NCI-H2171 (cell line): ENCODE results near the gene ANKS1B.
"Not testable (repeated sequence)": the region's sequence is repeated elsewhere in the genome, so short reads cannot be mapped to it uniquely, and the experiment has no call there.

ENCODE experiments used
- DNase-seq: peaks from one replicate; lab custom pipeline; 2025; lab: John Stamatoyannopoulos, UW

Gene ANKS1B

GRCh38 chr12:99056186-99056585 is 928.5 kb downstream of the ANKS1B start:
- no peak for DNase-seq

DNA sequence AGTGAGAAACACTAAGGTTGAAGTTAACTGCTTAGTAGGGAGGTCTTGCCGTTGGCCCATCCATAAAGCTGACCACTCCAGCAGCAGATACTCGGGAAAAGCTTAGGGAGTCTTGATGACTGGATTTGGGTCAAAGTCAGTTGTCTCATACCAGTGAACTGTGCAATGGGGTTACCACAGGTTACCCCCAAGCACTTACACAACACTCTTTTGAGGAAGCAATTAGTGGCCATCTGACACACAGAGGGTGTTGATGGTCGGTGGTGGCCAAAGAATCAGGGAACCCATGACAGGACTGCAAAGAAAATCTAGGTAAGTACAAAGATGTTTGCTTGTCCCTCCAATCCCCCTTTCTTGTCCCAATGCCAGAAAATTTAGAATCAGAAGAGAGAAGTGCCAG is 929.4 kb downstream of the ANKS1B start:
- no peak for DNase-seq

GRCh38 chr12:99054601-99055128 is 930.1 kb downstream of the ANKS1B start:
- no peak for DNase-seq

- DNase-seq, result no peak
Observed at GRCh38 chr12:99053616-99054362, 930.9 kb downstream of the ANKS1B start.

DNA sequence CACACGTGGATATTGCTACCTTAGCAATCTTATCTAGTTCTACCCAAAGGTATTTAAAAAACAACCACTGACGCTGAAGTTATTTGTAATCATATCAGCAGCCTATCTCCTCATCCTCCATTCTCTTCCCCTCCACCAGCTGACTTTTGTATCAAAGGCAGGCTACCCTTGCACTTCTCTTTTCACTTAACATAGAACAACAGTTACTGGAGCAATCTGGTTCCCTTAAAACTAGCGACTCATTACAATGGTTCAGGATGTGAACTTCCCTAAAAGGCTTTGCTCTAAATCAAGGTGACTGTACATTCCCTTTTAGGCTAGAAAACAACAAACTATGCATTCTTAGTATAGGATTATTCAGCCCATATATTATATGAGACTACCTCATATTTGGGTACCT is 935.0 kb downstream of the ANKS1B start:
- no peak for DNase-seq

- DNase-seq, result no peak
Observed at GRCh38 chr12:99045158-99045557, 939.6 kb downstream of the ANKS1B start.

GRCh38 chr12:99043319-99043914 is 941.3 kb downstream of the ANKS1B start:
- peak; percentile 23 for DNase-seq

- DNase-seq, result no peak
Observed at GRCh38 chr12:99042226-99042625, 942.5 kb downstream of the ANKS1B start.

- DNase-seq, result no peak
Observed at GRCh38 chr12:99039367-99040120, 945.2 kb downstream of the ANKS1B start.

DNA sequence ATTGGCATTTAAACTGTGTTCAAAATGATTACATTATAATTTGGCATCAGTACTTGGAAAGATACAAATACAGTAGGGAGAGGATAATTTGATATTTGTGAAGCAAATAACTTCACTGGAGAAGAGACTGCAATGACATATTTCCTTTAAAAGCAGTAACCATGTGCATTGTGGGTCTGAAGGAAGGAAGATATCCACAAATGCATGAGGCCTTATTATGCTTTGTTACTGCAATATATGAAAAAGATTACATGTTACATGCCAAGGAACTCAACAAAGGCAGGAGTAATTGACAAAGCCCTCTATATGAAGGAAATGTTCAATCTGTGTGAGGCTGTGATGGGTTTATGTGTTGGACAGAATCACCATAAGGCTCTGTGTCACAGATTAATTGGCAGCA is 948.2 kb downstream of the ANKS1B start:
- no peak for DNase-seq

GRCh38 chr12:99035803-99036202 is 948.9 kb downstream of the ANKS1B start:
- DNase-seq, result no peak

- DNase-seq, result not testable (repeated sequence)
Observed at GRCh38 chr12:99034201-99034600, 950.5 kb downstream of the ANKS1B start.

DNA sequence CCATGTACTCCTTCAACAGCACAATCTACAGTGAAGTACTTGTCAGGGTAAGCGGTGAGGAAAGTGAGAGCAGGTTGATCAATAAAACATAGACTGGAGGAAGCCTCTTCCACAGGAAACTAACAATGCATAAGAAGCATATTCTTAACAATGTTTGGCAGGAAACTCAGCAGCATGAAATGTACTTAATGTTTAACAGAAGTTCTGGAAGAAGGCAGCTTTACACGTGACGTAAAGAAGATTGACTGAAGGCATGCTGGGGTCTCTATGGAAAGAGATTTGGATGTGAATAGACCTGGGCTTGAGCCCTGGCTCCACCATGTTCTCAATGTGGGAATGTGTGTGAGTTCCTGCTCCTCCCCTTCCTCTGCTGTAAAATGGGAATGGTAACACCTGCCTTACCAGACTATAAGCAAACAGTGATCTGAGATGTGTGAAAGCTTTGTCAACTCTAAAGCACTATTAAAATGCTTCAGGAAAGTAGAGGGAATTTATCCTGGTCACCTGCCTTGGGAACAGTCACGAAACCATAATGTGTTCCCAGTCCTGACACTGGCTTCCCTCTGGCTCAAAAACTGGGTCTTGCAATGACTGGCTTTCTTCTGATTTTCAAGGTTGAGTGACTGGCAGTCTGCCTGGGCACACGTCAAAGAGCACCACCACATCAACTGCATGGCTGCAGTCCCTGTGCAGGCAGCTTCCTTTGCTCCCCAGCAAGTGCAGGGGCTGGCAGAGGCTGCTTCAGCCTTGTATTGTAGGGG is 955.0 kb downstream of the ANKS1B start:
- no peak for DNase-seq

GRCh38 chr12:99027461-99027860 is 957.3 kb downstream of the ANKS1B start:
- no peak for DNase-seq

DNA sequence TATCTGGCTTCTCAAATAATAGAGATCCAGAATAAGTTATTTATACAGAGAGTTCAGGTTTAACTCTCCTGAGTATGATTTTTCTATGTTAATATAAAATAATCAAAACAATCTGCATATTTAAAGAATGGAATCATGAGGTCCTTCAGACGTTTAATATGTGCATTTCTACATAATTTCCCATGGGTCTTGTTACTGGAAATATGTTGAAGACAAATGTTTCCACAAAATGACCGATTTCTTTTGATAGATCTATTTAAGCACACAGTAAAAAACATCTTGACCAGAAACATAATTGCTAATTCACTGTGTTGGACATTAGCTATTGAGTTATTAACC is 957.7 kb downstream of the ANKS1B start:
- no peak for DNase-seq

- no peak for DNase-seq
Observed at GRCh38 chr12:99026332-99027054, 958.2 kb downstream of the ANKS1B start.

- no peak for DNase-seq
Observed at GRCh38 chr12:99024870-99025269, 959.9 kb downstream of the ANKS1B start.

DNA sequence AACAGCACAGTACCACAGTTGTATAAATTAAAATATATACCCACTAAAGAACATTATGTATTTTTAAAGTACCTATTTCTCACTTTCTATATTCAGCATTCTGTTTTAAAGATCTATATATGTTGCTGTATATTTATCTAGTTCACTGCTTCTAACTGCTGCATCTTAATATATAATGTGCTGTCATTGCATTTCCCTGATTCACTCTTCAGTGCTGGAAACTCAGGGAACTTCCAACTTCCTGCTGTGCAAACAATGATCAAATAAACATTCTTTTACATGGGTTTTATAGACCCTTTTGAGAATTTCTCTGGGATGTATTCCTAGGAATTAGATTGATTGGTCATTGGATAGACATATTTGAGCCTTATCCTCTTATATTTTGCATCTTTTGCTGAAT is 960.5 kb downstream of the ANKS1B start:
- no peak for DNase-seq

GRCh38 chr12:99020871-99021270 is 963.9 kb downstream of the ANKS1B start:
- DNase-seq, result no peak

DNA sequence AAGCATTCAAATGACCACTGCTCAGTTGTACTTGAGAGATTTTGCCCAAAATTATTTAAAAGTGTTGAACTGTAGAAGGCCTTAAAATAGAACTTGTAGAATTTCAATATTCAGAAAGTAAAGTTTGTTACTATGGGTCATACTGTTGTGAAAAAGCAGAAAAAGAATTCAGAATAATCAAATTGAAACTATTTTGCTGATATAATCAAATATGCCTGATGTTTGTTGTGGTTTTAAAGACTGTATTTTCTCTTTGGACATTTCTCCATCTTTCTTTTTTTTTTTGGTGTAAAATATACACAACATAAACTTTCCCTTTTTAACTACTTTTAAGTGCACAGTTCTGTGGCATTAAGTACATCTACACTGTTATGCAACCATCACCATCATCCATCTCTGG is 964.9 kb downstream of the ANKS1B start:
- no peak for DNase-seq

- no peak for DNase-seq
Observed at GRCh38 chr12:99017971-99018370, 966.8 kb downstream of the ANKS1B start.
